ENCODE data around the gene TMEM11. TPM values are rescaled to one million over a fixed set of nuclear protein-coding genes. Genes with fewer than 3 reads are reported as not detected.
"Not testable (repeated sequence)": the region's sequence is repeated elsewhere in the genome, so short reads cannot be mapped to it uniquely, and the experiment has no call there.

Gene TMEM11
- total RNA-seq, 1 donor from 2014 or later, result 25.7 TPM

- intact Hi-C loops (cut with DNase I), result no loop called here
- H3K4me3 ChIP-seq, result no peak overlapping the region
- H3K4me1 ChIP-seq, result no peaks in the 10 kb centered on the region
- no peak overlapping the region for H3K27ac ChIP-seq
- no peaks in the 10 kb centered on the region for H3K27me3 ChIP-seq
- no peak for TF ChIP-seq CTCF (IDR thresholded peaks at IDR 0.05)
- DNase-seq (ENCODE audit: low spot score in 2 of 2), result no peak
- H3K9me3 ChIP-seq, result no peaks in the 10 kb centered on the region
- H3K36me3 ChIP-seq, result no peaks in the 10 kb centered on the region
These were observed 14.9 kb upstream of the TMEM11 start for GRCh38 chr17:21228845-21229244.

GRCh38 chr17:21228111-21228510 is 14.2 kb upstream of the TMEM11 start:
- H3K4me3 ChIP-seq, result no peak overlapping the region
- H3K27me3 ChIP-seq, result no peaks in the 10 kb centered on the region
- no peak for DNase-seq (ENCODE audit: low spot score in 2 of 2)
- no peak overlapping the region for H3K27ac ChIP-seq
- no peaks in the 10 kb centered on the region for H3K4me1 ChIP-seq
- no peak for TF ChIP-seq CTCF (IDR thresholded peaks at IDR 0.05)
- intact Hi-C loops (cut with DNase I), result no loop called here
- H3K9me3 ChIP-seq, result no peaks in the 10 kb centered on the region
- H3K36me3 ChIP-seq, result no peaks in the 10 kb centered on the region

- H3K4me3 ChIP-seq; intact Hi-C loops (cut with DNase I); H3K27me3 ChIP-seq; H3K9me3 ChIP-seq; DNase-seq (ENCODE audit: low spot score in 2 of 2); H3K36me3 ChIP-seq; H3K27ac ChIP-seq; H3K4me1 ChIP-seq: not testable (repeated sequence)
These were observed 13.3 kb upstream of the TMEM11 start for GRCh38 chr17:21227277-21227676.

GRCh38 chr17:21223086-21223485 is 9.1 kb upstream of the TMEM11 start:
- Histone ChIP-seq H3K4me1 (no peaks in the 10 kb centered on the region), H3K27me3 (no peaks in the 10 kb centered on the region), H3K9me3 (no peaks in the 10 kb centered on the region), H3K27ac (no peak overlapping the region), H3K4me3 (no peak overlapping the region), H3K36me3 (no peaks in the 10 kb centered on the region)
- intact Hi-C loops (cut with DNase I), result no loop called here
- DNase-seq (ENCODE audit: low spot score in 2 of 2), result no peak
- TF ChIP-seq CTCF (IDR thresholded peaks at IDR 0.05), result no peak

GRCh38 chr17:21218831-21219380 is 4.9 kb upstream of the TMEM11 start:
- intact Hi-C loops (cut with DNase I), result no loop called here
- Histone ChIP-seq H3K4me1 (peaks cover 0 to 8% of the 10 kb centered on the region in 2 donors), H3K9me3 (no peaks in the 10 kb centered on the region), H3K4me3 (no peak overlapping the region), H3K27me3 (no peaks in the 10 kb centered on the region), H3K36me3 (no peaks in the 10 kb centered on the region), H3K27ac (no peak overlapping the region)
- no peak for DNase-seq (ENCODE audit: low spot score in 2 of 2)
- TF ChIP-seq CTCF (IDR thresholded peaks at IDR 0.05), result no peak

- H3K4me3 ChIP-seq, result no peak overlapping the region
- peaks cover 0 to 10% of the 10 kb centered on the region in 2 donors for H3K4me1 ChIP-seq
- no peak overlapping the region for H3K27ac ChIP-seq
- no peaks in the 10 kb centered on the region for H3K27me3 ChIP-seq
- no peak for DNase-seq (ENCODE audit: low spot score in 2 of 2)
- intact Hi-C loops (cut with DNase I), result no loop called here
- H3K9me3 ChIP-seq, result no peaks in the 10 kb centered on the region
- H3K36me3 ChIP-seq, result no peaks in the 10 kb centered on the region
- no peak for TF ChIP-seq CTCF (IDR thresholded peaks at IDR 0.05)
These were observed 4.1 kb upstream of the TMEM11 start for GRCh38 chr17:21218101-21218500.
